Activated CD8-positive, alpha-beta memory T cell treated with anti-CD3 and anti-CD28 coated beads, Interleukin-2, amount 50 U/mL, for 24 hours (primary cell): Measurements from ENCODE around the gene KATNA1.
"Not testable (repeated sequence)": the region's sequence is repeated elsewhere in the genome, so short reads cannot be mapped to it uniquely, and the experiment has no call there.

Experiments used
- DNase-seq: peaks from one replicate; pipeline ENCODE4 v3.0.0-alpha.2; 2020; ENCODE audit errors: extremely low read depth

KATNA1 gene

GRCh38 chr6:149648148-149649145 lies at the start of gene KATNA1:
Gene KATNA1 (minus strand): TSS chr6:149648714. CDS start chr6:149638547, 10,167 bp downstream.
- DNase-seq: peak; percentile 71

DNA sequence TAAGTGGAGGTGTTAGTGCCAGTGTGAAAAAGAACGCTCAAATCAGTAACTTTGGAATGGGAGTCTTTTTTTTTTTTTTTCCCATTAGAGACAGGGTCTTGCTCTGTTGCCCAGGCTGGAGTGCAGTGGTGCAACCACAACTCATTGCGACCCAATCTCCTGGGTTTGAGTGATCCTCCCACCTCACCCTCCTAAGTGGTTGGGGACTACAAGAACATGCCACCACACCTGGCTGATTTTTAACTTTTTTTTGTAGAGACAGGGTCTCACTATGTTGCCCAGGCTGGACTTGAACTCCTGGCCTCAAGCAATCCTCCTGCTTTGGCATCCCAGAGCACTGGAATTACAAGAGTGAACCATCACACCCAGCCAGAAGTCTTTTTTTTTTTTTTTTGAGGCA lies 49.7 kb upstream of the KATNA1 start:
- DNase-seq: no peak

DNA sequence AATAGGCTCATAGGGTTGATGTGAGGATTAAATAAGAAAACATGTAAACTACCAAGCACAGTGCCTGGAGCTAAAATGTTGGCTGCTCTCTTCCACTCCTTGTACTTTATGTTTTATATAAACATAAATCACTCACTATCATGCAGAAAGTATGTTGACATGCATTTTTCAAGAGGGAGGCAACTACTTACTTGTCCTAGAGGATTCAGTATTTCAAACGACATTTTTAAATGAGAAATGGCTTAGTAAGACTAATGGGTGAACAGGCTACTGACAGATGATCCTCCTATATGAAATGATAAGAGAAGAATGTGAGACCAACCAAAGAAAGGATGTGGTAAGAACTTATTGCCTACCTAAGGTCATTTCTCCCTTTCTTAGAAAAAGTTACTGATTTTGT lies 48.4 kb upstream of the KATNA1 start:
- no peak for DNase-seq

- DNase-seq: no peak
Observed at GRCh38 chr6:149694921-149695320, 46.4 kb upstream of the KATNA1 start.

- DNase-seq: no peak
Observed at GRCh38 chr6:149691201-149691600, 42.7 kb upstream of the KATNA1 start.

DNA sequence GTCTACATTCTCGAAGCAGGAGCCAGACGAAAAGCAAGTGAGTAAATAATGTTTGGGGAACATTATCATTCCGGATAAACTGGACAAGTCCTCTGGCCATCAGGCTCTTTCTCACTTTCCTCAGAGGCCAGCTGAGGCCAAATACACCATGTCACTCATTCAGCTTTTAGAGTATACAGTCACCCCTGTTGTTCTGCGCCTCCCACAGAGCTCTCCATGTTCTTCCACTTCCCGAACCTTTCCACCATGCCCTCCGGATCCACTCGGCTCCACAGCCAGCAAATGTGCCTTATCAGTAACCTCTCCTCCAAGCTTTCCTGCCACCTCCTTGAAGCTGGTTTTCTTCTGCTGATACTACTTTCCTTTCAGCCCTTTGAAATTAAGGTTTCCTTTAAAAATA lies 37.7 kb upstream of the KATNA1 start:
- DNase-seq: no peak

GRCh38 chr6:149683256-149683859 lies 34.8 kb upstream of the KATNA1 start:
- DNase-seq: no peak

DNA sequence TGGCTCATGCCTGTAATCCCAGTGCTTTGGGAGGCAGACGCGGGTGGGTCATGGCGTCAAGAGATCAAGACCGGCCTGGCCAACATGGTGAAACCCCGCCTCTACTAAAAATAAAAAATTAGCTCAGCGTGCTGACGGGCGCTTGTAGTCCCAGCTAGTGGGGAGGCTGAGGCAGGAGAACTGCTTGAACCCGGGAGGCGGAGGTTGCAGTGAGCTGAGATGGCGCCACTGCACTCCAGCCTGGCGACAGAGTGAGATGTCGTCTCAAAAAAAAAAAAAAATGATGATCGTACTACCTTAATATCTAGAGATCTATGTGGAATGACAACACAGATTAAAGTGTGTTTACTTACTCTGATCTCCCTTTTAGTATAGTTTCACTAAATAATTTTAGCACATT lies 33.3 kb upstream of the KATNA1 start:
- not testable (repeated sequence) for DNase-seq

DNA sequence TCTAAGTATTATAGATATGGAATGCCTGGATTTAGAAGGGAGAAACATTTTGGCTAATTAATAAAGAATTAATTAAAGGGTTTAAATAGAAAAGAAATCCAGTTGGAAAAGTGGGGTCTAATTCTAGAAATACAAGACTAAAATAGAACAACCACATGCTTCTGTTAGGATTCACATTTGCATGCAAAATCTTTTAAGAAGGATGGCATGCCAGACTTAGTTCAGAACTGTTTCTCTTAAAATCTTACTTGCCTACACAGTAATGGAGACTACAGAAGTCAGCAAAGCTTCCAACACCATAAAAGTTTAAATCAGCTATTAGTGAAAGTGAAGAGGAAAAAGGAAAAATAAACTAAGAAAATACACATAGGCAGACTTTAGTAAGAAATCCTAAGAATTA lies 32.7 kb upstream of the KATNA1 start:
- no peak for DNase-seq

DNA sequence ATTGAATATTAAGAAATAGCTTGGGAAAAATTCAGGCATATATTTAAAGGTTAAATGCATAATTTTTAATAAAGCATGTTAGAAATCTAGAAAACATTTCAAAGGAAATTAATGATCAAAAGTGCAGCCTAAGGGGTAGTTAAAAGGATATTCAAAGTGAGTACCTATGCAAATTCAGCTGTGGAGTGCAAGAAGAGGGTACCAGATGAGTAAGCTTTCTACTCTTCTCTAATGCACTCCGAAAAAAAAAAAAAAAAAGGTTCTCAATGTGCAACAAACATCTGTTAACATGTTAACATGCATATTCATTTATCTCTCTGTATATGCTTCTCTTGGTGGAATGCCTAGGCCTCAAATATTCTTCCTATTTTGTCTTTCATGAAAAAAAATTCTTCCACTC lies 32.0 kb upstream of the KATNA1 start:
- no peak for DNase-seq

DNA sequence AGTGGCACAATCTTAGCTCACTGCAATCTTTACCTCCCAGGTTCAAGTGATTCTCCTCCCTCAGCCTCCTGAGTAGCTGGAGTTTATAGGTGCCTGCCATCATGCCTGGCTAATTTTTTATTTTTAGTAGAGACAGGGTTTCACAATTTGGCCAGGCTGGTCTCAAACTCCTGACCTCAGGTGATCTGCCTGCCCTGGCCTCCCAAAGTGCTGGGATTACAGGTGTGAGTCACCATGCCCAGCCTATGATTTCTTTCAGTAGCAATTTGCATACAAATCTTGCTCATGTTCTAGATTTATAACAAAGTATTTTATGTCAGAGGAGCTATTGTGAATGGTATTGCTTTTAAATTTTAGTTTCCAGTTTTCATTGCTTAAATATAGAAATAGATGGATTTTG lies 23.8 kb upstream of the KATNA1 start:
- DNase-seq: not testable (repeated sequence)

- DNase-seq: no peak
Observed at GRCh38 chr6:149660028-149660427, 11.5 kb upstream of the KATNA1 start.

GRCh38 chr6:149657441-149657840 lies 8.9 kb upstream of the KATNA1 start:
- DNase-seq: no peak

DNA sequence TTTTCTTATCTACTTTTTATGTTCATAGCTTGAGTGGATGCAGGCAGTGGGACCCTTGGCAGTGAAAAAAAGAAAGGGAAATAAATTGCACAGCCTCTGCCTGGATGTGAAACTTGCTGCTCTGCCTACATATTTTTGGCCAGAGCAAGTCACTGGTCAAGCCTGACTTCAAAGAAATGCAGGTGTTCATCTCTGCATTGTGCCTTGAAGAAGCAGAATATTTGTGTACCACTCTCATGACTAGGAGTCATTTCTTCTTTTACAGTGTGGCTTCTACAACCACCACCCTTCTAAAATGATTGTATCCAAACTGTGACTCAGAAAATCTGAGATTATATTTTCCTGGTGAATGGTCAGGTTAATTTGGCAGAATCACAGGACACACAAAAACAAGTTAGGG lies 2.5 kb upstream of the KATNA1 start:
- no peak for DNase-seq

DNA sequence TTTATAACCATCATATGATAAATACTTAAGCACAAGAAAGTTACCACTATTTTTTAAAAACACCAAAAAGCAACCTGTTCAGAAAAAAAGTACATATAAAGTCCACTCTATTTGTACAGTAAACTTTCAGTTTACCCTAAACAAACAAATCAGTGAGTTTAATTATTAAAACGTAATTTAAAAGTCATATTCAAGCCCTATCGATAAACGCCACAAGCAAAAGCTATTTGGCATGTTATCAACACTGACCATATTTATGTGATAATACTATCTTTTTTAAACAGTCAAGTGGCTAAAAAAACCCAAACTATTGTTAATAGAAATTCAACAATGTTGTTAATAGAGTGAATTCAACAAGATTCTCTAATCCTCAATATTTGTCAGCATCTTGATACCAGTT lies 1.9 kb downstream of the KATNA1 start:
- DNase-seq: no peak

DNA sequence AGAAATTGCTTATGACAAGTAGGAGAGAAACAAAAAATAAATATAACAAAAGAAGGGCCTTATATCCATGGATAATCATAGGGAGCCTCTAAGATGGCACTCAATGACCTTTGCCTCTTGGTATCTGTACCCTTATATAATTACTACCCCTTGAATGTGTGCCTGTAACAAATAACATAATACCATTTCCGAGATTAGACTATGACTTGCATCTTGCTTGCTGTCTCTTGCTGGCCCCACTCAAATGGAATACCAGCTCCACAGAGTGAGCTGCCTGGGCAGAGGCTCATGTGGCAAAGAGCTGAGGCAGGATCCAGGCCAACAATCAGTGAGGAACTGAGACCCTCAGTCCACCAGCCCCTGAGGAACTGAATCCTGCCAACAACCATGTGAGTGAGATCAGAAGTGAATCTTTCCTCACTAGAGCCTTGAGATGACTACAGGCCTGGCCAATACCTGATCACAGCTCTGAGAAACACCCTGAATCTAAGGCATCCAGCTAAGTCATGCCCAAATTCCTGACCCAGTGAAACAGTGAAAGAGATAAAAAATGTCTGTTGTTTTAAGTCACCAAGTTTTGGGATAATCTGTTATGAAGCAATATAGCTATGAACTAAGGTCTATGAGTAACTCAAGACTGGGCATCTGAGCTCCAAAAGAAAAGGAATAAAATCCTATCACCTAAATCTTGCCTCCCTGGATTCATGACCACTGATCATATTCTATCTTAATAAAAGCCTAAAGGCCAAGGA lies 5.5 kb downstream of the KATNA1 start:
- DNase-seq: no peak

DNA sequence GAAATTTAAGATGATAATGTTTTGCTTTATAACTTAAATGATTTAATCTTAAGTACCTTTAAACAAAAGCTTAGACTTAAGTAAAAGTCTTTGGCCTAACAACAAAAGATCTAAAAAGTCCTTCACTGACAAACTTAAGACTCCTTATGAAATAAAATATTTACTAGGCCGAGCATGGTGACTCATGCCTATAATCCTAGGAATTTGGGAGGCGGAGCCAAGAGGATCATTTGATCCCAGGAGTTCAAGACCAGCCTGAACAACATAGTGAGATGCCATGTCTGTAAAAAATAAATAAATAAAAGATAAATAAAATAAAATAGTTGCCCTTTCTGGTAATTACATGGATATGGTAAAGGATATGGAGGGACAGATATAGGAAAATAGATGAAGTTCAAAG lies 12.4 kb downstream of the KATNA1 start:
- DNase-seq: no peak

DNA sequence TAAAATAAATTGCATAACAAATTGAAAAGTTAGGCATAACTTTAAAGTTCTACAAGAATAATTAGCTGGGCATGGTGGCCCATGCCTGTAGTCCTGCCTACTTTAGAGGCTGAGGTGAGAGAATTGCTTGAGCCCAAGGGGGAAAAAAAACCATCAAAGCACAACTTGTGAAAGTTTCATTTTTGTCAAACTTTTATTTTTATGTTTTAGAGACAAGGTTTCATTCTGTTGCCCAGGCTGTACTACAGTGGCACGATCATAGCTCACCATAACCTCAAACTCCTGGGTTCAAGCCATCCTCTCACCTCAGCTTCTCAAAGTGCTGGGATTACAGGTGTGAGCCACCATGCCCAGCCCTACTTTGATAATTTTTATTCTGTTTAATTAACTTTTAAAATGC lies 14.2 kb downstream of the KATNA1 start:
- no peak for DNase-seq

DNA sequence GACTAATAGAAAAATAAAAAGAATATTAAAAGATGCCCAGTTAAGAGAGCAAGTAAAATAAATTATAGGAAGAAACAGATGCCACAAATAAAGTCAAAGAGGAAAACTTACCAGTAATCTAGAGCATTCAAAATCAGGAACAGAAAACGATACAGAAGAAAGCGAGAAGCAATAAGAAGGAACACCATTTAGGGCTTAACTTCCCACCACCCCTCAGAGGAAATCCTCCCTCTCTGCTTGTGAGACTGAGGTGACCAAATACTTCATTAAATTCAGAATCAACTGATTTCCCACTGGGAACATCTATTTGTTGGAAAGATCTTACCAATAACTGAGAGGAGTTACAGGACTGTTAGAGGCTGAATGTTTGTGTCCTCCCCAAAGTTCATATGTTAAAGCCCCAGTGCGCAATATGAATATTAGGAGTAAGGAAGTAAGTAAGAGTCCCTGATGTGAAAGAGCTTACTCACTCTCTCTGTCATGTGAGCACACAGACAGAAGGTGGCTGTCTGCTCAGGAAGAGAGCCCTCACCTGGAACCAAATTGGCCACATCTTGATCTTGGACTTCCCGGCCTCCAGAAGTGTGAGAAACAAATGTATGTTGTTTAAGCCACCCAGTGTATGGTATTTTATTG lies 19.5 kb downstream of the KATNA1 start:
- DNase-seq: no peak

DNA sequence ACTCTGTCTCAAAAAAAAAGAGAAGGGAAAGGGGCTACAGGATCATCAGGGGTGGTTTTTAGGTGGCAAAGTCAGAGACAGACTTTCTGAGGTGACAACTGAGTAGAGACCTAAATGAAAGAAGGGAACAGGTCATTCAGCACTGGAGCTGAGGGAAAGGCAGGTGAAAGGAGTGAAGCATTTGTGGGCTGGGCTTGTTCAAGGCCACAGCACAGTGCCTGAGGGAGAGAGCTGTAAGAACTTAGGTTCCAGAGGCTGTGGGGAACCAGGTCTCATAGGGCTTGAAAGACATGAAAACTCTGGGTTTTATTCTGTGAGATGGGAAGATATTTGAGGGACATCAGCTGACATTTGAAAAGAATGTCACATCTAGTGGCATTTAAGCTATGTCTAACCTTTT lies 20.8 kb downstream of the KATNA1 start:
- no peak for DNase-seq

DNA sequence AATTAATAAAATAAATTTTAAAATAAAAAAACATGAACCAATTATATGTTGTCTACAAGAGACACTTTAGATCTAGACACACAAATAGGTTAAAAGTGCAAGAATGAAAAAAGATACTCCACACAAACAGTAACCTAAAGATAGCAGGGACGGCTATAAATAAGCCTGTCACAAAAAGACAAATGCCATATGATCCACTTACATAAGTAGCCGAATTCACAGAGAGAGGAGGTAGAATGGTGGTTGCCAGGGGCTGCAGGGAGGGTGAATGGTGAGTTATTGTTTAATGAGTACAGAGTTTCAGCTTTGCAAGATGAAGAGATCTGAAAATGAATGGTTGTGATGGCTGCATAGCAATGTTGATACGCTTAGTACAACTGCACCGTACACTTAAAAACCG lies 32.7 kb downstream of the KATNA1 start:
- DNase-seq: no peak

DNA sequence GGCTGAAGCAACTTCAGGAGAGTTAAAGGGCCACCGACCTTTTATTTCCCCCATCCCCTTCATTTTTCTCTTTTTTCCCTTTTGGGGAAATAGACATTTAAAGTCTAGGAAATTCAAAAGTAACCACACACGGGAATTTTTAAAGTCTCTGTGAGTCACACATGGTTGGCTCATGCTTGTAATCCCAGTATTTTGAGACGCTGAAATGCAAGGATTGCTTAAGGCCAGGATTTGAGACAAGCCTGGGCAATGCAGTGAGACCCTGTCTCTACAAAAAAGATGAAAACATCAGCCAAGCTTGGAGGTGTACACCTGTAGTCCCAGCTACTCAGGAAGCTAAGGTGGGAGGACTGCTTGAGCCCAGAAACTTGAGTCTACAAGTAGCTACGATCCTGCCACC lies 34.2 kb downstream of the KATNA1 start:
- DNase-seq: no peak
